HG03469 (cell line): ENCODE measurements around the gene AP1M1.

ENCODE experiments used
- ATAC-seq: cut with Tn5 transposase; IDR thresholded peaks from one replicate; pipeline ENCODE4 v1.9.1; 2021; ENCODE audit warnings: mild to moderate bottlenecking, moderate library complexity, moderate number of reproducible peaks; ENCODE audit not compliant: unreplicated experiment

The AP1M1 gene

GRCh38 chr19:16207063-16207462 lies 9.4 kb downstream of the AP1M1 start:
- no peak for ATAC-seq

- ATAC-seq = no peak
Measured at GRCh38 chr19:16207490-16208025, 9.8 kb downstream of the AP1M1 start.

GRCh38 chr19:16208064-16208759 lies 10.5 kb downstream of the AP1M1 start:
- ATAC-seq = no peak

- no peak for ATAC-seq
Measured at GRCh38 chr19:16208847-16209665, 11.3 kb downstream of the AP1M1 start.

GRCh38 chr19:16210168-16210567 lies 12.5 kb downstream of the AP1M1 start:
- no peak for ATAC-seq

- no peak for ATAC-seq
Measured at GRCh38 chr19:16213076-16213475, 15.4 kb downstream of the AP1M1 start.

- no peak for ATAC-seq
Measured at GRCh38 chr19:16216744-16217670, 19.3 kb downstream of the AP1M1 start.

GRCh38 chr19:16217716-16218451 lies 20.2 kb downstream of the AP1M1 start:
- ATAC-seq = no peak

- no peak for ATAC-seq
Measured at GRCh38 chr19:16218851-16219250, 21.1 kb downstream of the AP1M1 start.

GRCh38 chr19:16222806-16223205 lies 25.1 kb downstream of the AP1M1 start:
- ATAC-seq = no peak

- no peak for ATAC-seq
Measured at GRCh38 chr19:16223746-16224145, 26.0 kb downstream of the AP1M1 start.

- no peak for ATAC-seq
Measured at GRCh38 chr19:16224293-16225045, 26.8 kb downstream of the AP1M1 start.

- no peak for ATAC-seq
Measured at GRCh38 chr19:16225279-16226183, 27.8 kb downstream of the AP1M1 start.

- ATAC-seq = no peak
Measured at GRCh38 chr19:16226184-16226591, 28.5 kb downstream of the AP1M1 start.

- ATAC-seq = no peak
Measured at GRCh38 chr19:16226878-16227836, 29.4 kb downstream of the AP1M1 start.

- no peak for ATAC-seq
Measured at GRCh38 chr19:16227837-16228636, 30.3 kb downstream of the AP1M1 start.
